Measurements from ENCODE around the gene MIPOL1. TPM values are rescaled to one million over a fixed set of nuclear protein-coding genes. Genes with fewer than 3 reads are reported as not detected.

MIPOL1 gene
- total and polyA plus RNA-seq, 2 experiments from 2014 or later, result 16.6 to 24.8 TPM

DNA sequence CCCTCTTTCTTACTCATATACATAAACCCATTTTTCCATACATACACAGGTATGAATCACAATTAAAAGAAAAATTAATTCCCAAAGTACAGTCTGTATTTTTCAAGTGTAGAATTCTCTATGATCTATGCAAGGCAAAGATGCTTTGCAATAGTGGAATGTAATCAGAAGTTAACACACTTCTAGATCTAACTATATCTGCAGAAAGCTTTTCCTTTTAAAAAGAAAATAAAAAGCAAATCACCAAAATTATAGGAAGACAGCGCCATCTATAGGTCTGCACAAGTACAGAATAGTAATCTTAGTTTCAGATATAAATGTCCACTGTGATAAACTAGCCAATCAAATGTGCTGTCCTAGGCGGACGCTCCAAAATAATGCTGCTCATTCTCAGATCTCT, 47.3 kb upstream of the MIPOL1 start:
- H3K9me3 Mint-ChIP-seq, result no peaks in the 10 kb centered on the region
- Histone ChIP-seq H3K79me2 (replicated peaks; ENCODE audit: insufficient read depth) (peaks cover 5% of the 10 kb centered on the region; the same call in 1 of the 2 replicates), H3K4me3 (no peak overlapping the region), H3K27me3 (ENCODE audit: insufficient read depth) (no peaks in the 10 kb centered on the region), H3F3A (replicated peaks; ENCODE audit: low read depth) (no peaks in the 10 kb centered on the region), H3K27ac (ENCODE audit: low read depth) (no peak overlapping the region), H4K20me1 (replicated peaks; ENCODE audit: insufficient read depth) (no peaks in the 10 kb centered on the region), H3K4me1 (ENCODE audit: insufficient read depth) (no peaks in the 10 kb centered on the region), H2AFZ (no peak overlapping the region), H3K4me2 (no peak overlapping the region), H3K9me2 (ENCODE audit: insufficient read depth) (no peaks in the 10 kb centered on the region), H3K36me3 (ENCODE audit: insufficient read depth) (no peaks in the 10 kb centered on the region)
- peak; percentile 41; the same call in 2 of the 3 replicates for ATAC-seq
- peak; percentile 70 for DNase-seq (ENCODE audit: low spot score)
- H3K4me1 Mint-ChIP-seq, result peaks cover 6% of the 10 kb centered on the region; the same call in 2 of the 3 replicates
- H3K27ac Mint-ChIP-seq, result no peak overlapping the region
- peaks cover 4% of the 10 kb centered on the region for H3K27me3 Mint-ChIP-seq (ENCODE audit: insufficient read depth, low read depth, poor library complexity)
- TF ChIP-seq, protein P1, sequence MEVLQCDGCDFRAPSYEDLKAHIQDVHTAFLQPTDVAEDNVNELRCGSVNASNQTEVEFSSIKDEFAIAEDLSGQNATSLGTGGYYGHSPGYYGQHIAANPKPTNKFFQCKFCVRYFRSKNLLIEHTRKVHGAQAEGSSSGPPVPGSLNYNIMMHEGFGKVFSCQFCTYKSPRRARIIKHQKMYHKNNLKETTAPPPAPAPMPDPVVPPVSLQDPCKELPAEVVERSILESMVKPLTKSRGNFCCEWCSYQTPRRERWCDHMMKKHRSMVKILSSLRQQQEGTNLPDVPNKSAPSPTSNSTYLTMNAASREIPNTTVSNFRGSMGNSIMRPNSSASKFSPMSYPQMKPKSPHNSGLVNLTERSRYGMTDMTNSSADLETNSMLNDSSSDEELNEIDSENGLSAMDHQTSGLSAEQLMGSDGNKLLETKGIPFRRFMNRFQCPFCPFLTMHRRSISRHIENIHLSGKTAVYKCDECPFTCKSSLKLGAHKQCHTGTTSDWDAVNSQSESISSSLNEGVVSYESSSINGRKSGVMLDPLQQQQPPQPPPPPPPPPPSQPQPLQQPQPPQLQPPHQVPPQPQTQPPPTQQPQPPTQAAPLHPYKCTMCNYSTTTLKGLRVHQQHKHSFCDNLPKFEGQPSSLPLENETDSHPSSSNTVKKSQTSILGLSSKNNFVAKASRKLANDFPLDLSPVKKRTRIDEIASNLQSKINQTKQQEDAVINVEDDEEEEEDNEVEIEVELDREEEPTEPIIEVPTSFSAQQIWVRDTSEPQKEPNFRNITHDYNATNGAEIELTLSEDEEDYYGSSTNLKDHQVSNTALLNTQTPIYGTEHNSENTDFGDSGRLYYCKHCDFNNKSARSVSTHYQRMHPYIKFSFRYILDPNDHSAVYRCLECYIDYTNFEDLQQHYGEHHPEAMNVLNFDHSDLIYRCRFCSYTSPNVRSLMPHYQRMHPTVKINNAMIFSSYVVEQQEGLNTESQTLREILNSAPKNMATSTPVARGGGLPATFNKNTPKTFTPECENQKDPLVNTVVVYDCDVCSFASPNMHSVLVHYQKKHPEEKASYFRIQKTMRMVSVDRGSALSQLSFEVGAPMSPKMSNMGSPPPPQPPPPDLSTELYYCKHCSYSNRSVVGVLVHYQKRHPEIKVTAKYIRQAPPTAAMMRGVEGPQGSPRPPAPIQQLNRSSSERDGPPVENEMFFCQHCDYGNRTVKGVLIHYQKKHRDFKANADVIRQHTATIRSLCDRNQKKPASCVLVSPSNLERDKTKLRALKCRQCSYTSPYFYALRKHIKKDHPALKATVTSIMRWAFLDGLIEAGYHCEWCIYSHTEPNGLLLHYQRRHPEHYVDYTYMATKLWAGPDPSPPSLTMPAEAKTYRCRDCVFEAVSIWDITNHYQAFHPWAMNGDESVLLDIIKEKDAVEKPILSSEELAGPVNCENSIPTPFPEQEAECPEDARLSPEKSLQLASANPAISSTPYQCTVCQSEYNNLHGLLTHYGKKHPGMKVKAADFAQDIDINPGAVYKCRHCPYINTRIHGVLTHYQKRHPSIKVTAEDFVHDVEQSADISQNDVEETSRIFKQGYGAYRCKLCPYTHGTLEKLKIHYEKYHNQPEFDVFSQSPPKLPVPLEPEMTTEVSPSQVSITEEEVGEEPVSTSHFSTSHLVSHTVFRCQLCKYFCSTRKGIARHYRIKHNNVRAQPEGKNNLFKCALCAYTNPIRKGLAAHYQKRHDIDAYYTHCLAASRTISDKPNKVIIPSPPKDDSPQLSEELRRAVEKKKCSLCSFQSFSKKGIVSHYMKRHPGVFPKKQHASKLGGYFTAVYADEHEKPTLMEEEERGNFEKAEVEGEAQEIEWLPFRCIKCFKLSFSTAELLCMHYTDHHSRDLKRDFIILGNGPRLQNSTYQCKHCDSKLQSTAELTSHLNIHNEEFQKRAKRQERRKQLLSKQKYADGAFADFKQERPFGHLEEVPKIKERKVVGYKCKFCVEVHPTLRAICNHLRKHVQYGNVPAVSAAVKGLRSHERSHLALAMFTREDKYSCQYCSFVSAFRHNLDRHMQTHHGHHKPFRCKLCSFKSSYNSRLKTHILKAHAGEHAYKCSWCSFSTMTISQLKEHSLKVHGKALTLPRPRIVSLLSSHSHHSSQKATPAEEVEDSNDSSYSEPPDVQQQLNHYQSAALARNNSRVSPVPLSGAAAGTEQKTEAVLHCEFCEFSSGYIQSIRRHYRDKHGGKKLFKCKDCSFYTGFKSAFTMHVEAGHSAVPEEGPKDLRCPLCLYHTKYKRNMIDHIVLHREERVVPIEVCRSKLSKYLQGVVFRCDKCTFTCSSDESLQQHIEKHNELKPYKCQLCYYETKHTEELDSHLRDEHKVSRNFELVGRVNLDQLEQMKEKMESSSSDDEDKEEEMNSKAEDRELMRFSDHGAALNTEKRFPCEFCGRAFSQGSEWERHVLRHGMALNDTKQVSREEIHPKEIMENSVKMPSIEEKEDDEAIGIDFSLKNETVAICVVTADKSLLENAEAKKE (CRISPR knock-in tag; IDR thresholded peaks at IDR 0.05), result no peak
- TF ChIP-seq ZNF114 (CRISPR knock-in tag; IDR thresholded peaks at IDR 0.05) (no peak), EZH2phosphoT487 (IDR thresholded peaks at IDR 0.05; ENCODE audit: unreplicated experiment) (no peak), ZNF331 (CRISPR knock-in tag; IDR thresholded peaks at IDR 0.05; ENCODE audit: low read depth) (no peak), NANOG (IDR thresholded peaks at IDR 0.05; ENCODE audit: borderline replicate concordance) (no peak)
- TF ChIP-seq, protein P2, sequence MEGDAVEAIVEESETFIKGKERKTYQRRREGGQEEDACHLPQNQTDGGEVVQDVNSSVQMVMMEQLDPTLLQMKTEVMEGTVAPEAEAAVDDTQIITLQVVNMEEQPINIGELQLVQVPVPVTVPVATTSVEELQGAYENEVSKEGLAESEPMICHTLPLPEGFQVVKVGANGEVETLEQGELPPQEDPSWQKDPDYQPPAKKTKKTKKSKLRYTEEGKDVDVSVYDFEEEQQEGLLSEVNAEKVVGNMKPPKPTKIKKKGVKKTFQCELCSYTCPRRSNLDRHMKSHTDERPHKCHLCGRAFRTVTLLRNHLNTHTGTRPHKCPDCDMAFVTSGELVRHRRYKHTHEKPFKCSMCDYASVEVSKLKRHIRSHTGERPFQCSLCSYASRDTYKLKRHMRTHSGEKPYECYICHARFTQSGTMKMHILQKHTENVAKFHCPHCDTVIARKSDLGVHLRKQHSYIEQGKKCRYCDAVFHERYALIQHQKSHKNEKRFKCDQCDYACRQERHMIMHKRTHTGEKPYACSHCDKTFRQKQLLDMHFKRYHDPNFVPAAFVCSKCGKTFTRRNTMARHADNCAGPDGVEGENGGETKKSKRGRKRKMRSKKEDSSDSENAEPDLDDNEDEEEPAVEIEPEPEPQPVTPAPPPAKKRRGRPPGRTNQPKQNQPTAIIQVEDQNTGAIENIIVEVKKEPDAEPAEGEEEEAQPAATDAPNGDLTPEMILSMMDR (conservative IDR thresholded peaks at IDR 0.05; ENCODE audit: low read depth in 2 of 2), result peak; percentile 58 to 90
- TF ChIP-seq, protein P3, sequence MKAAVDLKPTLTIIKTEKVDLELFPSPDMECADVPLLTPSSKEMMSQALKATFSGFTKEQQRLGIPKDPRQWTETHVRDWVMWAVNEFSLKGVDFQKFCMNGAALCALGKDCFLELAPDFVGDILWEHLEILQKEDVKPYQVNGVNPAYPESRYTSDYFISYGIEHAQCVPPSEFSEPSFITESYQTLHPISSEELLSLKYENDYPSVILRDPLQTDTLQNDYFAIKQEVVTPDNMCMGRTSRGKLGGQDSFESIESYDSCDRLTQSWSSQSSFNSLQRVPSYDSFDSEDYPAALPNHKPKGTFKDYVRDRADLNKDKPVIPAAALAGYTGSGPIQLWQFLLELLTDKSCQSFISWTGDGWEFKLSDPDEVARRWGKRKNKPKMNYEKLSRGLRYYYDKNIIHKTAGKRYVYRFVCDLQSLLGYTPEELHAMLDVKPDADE (IDR thresholded peaks at IDR 0.05), result no peak
- no peak overlapping the region for H3K4me3 Mint-ChIP-seq
- H3K36me3 Mint-ChIP-seq (ENCODE audit: low read depth), result no peaks in the 10 kb centered on the region

All from GM23338 (cell line).